AG04450 (cell line): ENCODE results near the gene TMEM86A. TPM values are rescaled to one million over a fixed set of nuclear protein-coding genes. Genes with fewer than 3 reads are reported as not detected.

Experiments
- CTCF ChIA-PET: fragments of 300-600, 350-600 bp; formaldehyde crosslinking; extraction: SDS; loops from one replicate; lab custom pipeline; 2022; ENCODE audit warnings: antibody characterized with exemption, inconsistent platforms; lab: Charles Lee
- POLR2A ChIA-PET: fragments of 350-600 bp; formaldehyde crosslinking; extraction: SDS; loops from one replicate; lab custom pipeline; 2021; ENCODE audit warnings: antibody characterized with exemption, inconsistent platforms; lab: Yijun Ruan, JAX
- DNase-seq: peaks from one replicate; pipeline ENCODE4 v3.0.0-alpha.2; 2011; ENCODE audit warnings: low read depth, low spot score
- H3K27ac ChIP-seq: one replicate; pipeline ENCODE4 v1.5.1; 2012; ENCODE audit warnings: low read depth, low read length, control low read depth
- H3K27me3 ChIP-seq: one replicate; pipeline ENCODE4 v1.6.0; 2012; ENCODE audit warnings: low read length; ENCODE audit not compliant: control insufficient read depth, insufficient read depth
- H3K4me3 ChIP-seq: 2 replicates; pipeline ENCODE4 v1.5.1; 2011; ENCODE audit warnings: mild to moderate bottlenecking, low read depth, low read length, control low read depth
- H3K9me3 ChIP-seq: 2 replicates; pipeline ENCODE4 v1.5.1; 2012; ENCODE audit warnings: low read length; ENCODE audit not compliant: control insufficient read depth, insufficient read depth
- CTCF ChIP-seq: IDR thresholded peaks from 2 replicates; pipeline ENCODE4 v1.5.1; 2011; ENCODE audit warnings: low read depth, low read length, control low read depth, inconsistent platforms
- polyA plus RNA-seq: library from polyadenylated mRNA; depleted of rRNA; stranded (reverse); fragments of >200 nt; gene quantifications from 2 replicates; pipeline ENCODE4 v1.2.3, GENCODE V29; 2011

The TMEM86A gene
- polyA plus RNA-seq, 1 experiment, result 0.36 TPM

DNA sequence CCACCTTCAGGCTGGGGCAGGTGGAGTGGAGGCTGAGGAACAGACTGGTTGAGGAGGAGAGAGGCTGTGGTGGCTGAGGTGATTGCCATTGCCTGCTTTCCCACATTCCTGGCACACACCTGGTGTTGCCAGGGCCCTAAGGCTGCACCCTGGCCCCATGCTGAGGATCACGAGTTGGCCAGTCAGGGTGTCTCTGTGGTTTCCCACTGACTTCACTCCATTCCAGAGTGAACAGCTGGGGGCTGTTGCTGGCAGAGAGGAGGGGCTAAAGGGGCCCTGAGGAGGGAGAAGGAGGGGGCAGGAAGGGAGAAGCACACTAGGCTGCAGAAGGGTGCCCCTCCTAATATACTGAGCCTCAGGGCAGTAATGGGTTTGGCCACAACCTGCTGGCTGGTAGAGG, 1.8 kb downstream of the TMEM86A start:
- H3K27ac ChIP-seq, result no peak overlapping the region
- CTCF ChIA-PET, result interaction anchor here (2.6 kb wide), 1 partner anchor 22 kb away, joined by 13 read pairs; no protein-coding TSS in a partner anchor
- no peak for DNase-seq
- H3K9me3 ChIP-seq, result no peaks in the 10 kb centered on the region; the same call in 1 of the 2 replicates
- no peak overlapping the region for H3K4me3 ChIP-seq
- peaks cover 28% of the 10 kb centered on the region for H3K27me3 ChIP-seq
- POLR2A ChIA-PET, result no interaction called here
- TF ChIP-seq CTCF, result no peak

- TF ChIP-seq CTCF, result no peak
- ChIA-PET POLR2A (no interaction called here), CTCF (no interaction called here)
- H3K27me3 ChIP-seq, result peaks cover 33% of the 10 kb centered on the region
- no peak for DNase-seq
- no peak overlapping the region for H3K27ac ChIP-seq
- no peak overlapping the region for H3K4me3 ChIP-seq
- H3K9me3 ChIP-seq, result no peaks in the 10 kb centered on the region; the same call in 1 of the 2 replicates
Measured at GRCh38 chr11:18700872-18701271, 2.3 kb downstream of the TMEM86A start.

GRCh38 chr11:18701614-18702216, 3.1 kb downstream of the TMEM86A start:
- DNase-seq, result no peak
- no peak overlapping the region for H3K27ac ChIP-seq
- H3K4me3 ChIP-seq, result no peak overlapping the region
- H3K27me3 ChIP-seq, result peaks cover 37% of the 10 kb centered on the region
- CTCF ChIA-PET, result interaction anchor here (1.5 kb wide), 1 partner anchor 20 kb away, joined by 5 read pairs; no protein-coding TSS in a partner anchor
- no peaks in the 10 kb centered on the region; the same call in 1 of the 2 replicates for H3K9me3 ChIP-seq
- TF ChIP-seq CTCF, result no peak
- POLR2A ChIA-PET, result no interaction called here

DNA sequence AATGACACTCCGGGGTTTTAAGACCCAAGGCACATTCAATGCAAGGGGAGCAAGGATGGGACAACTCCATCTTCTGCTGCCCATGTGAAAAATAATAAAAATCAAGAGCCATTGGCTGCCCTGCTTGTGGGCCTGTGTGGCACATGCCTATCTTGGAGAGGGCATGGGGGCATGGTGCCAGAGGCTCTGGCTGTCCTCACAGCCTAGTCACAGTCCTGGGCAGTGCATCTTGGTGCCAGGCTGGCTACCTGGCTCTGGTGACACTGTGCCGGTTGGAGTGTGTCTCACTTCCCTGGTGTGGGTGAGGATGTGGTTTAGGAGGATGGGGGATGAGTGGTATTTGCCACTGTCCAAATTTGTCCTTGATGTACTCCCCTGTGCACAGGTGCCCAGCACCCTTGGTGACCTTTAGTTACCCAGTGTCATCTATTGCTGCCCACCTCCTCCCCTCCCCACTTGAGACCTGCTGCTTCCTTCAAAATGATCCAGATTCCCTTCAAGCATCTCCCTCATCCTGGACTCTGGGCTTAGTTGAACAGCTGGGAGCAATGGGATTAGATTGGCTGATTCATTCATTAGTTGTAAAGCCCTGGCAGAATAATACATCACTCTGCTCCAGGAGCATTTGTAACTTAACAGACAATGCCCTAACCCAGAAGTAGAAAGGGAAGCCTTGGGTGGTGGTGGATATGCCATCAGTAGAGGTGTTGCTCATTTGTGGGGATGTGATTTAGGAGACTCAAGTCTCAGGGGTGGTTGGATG, 4.6 kb downstream of the TMEM86A start:
- Histone ChIP-seq H3K4me3 (no peak overlapping the region), H3K27me3 (peaks cover 45% of the 10 kb centered on the region), H3K27ac (no peak overlapping the region), H3K9me3 (no peaks in the 10 kb centered on the region; the same call in 1 of the 2 replicates)
- ChIA-PET POLR2A (no interaction called here), CTCF (interaction anchor here (5.2 kb wide), 1 partner anchor 19 kb away, joined by 26 read pairs; no protein-coding TSS in a partner anchor)
- DNase-seq, result no peak
- TF ChIP-seq CTCF, result no peak
